CD4-positive, alpha-beta T cell treated with Interleukin-6 for 4 hours (primary cell): ENCODE results near the gene CEMP1.

Experiments used
- DNase-seq: peaks from one replicate; pipeline ENCODE4 v3.0.0-alpha.2; 2020; ENCODE audit warnings: mixed read lengths

Gene CEMP1

GRCh38 chr16:2483939-2484897 is 47.0 kb downstream of the CEMP1 start:
- DNase-seq, result no peak

DNA sequence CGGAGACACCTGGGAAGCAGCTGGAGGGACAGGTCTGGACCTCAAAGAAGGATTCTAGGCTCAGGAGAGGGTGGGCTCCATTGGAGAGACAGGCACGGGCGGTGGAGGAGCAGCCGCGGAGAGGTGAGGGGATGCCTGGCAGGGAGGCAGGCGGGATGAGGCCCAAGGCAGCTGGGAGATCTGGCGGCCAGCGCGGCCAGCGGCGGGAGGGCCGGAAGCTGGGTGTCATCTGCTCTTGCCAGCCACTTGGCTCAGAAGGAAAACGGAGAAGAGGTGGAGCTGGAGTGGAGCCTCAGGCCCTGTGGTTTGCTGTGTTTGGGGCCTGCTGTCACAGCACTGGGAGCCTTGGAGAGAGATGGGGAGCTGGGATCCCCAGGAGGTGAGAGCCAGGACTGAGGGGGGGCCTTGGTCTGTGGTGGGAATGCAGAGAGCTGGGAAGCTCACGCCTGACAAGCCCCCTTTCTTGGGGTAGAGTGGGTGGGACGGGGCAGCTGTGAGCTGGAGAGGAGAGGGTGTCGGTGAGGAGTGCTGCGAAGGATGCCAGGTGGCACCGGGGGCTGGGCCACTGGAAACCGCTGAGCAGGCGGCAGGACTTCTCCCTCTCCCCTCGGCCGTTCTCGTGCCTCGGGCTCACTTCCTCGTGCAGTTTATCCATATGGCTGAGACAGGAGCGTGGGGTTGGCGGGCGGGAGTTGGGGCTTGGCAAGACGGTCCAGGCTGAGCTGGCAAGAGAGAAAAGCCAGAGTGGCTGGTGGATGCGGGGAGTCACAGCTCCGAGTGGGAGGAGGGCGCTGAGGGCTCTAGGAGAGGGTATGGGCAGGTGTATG is 48.3 kb downstream of the CEMP1 start:
- no peak for DNase-seq

- no peak for DNase-seq
Observed at GRCh38 chr16:2482249-2482648, 49.0 kb downstream of the CEMP1 start.

DNA sequence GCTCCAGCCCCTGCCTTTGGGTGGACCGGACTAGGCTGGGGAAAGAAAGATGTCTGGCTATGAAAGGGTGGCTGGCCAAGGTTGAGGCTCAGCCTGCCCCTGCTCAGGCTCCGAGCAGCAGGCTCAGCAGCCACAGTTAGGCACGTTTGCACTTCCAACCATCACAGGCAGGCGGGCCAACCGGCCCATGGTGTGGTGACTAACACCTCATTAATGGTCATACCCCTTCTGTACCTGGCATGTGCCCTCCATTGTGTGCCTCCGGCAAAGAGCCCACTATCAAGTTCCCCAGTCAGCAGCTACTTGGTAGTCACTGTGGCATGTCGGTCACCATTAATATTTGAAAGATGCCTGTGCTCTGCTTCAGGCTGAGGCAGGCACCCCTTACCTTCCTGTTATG is 49.5 kb downstream of the CEMP1 start:
- no peak for DNase-seq

DNA sequence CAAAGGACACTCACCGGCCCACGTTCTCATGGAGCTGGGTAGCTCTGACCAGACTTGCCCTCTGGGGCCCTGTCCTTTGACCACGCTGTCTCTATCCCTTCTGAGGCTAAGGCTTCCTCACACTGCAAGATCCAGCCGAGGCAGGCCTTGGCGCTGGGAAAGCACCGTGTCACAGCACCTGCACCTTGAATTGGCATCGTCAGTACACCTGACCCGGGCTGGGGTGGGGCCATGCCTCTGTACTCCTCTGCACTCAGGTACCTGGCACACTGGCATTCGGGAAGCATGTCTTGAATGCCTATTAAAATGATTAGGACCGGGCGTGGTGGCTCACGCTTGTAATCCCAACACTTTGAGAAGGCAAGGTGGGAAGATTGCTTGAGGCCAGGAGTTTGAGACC is 50.3 kb downstream of the CEMP1 start:
- no peak for DNase-seq
